Kasumi-1 (cell line): ENCODE results near the gene KLHL14.
"Not testable (repeated sequence)": the region's sequence is repeated elsewhere in the genome, so short reads cannot be mapped to it uniquely, and the experiment has no call there.

Experiments used
- DNase-seq, 2 experiments: peaks; one replicate each; lab custom pipeline; 2025; lab: John Stamatoyannopoulos, UW

Gene KLHL14

DNA sequence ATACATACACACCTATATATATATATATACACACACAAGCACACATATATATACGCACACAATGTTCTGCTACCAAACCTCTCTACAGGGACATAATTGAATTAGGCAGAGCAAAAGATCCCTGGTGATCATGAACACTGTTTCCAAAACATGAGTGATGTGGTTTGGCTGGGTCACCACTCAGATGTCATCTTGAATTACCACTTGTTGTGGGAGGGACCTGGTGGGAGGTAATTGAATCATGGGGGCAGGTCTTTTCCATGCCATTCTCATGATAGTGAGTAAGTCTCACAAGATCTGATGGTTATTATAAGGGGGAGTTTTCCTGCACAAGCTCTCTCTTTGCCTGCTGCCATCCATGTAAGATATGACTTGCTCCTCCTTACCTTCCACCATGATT lies 135.2 kb downstream of the KLHL14 start:
- not testable (repeated sequence) for DNase-seq

DNA sequence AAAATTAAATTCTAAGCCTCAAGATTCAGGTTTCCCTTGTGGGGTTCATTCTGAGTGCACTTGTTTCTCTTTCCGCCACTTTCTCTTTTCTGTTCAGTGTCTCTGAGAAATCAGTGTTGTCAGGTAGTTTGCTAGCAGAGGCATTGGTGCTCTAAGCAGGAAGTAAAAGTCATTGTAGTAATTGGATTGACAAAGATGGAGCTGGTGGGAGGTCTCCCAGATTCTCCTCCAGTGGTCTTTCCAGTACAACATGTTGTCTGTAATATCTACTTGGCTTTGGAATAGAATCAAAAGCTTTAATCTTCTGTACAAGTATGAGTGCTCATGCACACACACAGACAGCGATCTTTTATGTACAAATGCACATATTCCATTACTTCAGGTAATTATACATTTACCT lies 135.6 kb downstream of the KLHL14 start:
- no peak for DNase-seq

DNA sequence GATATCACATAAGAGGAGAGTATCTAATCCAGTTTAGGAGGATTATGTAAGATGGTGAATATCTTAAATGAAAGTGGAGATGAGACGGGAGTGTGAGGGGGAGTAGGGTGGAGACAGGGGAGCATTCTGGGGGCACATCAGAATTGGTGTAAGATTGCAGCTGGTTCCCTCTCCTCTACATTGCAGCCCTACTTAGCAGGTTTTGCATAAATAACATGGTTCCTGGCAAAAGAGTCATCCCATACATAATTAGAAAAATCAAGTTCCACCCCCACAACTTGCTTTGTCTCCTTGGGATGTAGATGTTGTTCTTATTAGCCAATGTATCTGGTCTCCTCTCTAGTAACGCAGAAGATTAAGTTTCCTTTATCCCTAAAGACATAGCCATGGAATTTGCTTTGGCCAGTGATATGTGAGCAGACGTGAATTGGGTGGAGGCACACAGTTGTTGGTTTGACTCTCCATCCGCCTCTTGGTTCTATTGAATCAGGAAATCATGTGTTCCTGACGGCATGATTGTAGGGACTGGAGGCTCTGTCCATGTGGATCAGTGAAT lies 137.9 kb downstream of the KLHL14 start:
- DNase-seq: no peak

DNA sequence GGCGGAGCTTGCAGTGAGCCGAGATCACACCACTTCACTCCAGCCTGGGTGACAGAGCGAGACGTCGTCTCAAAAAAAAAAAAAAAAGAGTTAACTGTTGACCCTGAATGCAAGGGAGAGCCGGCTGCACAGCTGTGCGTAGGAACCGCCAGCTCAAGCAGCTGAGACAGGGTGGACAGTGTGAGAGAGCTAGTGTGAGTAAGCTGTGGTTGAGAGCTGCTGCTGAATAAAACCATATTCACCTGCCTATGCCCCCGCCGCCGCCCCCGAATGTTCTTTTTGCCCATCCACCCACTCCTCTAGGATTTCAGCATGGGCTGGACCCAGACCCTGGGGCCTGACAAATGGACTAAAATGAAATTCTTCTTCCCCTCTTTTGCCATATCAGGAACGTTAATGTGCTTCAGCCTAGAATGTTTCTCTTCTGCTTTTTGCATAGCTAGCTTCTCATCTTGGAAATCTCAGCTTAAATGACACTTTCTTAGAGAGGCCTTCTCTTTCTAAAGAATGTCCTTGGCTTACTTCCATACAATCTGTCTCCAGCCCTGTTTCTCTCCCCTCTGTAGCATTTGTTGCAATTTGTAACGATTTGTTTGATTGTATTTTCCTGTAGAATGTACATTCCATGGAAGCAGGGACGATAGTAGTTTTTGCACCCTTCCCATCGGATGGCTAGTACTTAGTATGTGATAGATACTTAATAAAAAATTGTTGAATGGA lies 142.7 kb downstream of the KLHL14 start:
- no peak for DNase-seq

- no peak for DNase-seq
These were observed 143.5 kb downstream of the KLHL14 start for GRCh38 chr18:32629292-32629691.

DNA sequence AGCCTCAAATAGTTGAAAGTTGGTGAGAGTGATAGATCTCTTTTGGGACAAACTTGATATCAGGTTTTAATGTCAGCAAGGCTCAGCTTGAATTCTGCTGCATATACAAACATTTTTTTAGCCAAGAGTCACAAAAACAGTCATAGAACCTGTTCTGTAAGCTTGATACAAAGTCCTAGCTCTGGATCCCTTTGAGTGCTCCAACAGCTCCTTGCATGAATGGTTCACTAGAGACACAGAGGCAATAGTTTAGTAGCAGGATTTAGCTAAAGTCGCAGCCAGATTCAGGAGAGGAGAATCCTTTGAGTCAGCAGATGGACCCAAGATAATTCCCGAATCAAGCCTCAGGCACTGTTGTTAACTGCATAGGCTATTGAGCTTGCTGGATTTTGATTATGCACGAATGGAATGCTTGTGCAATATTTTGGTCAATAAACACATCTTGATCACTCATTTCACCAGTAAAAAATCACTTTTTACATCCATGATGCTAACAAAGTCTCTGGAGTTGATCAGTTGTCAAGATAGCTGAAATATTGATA lies 148.6 kb downstream of the KLHL14 start:
- DNase-seq: no peak

- no peak for DNase-seq
These were observed 149.3 kb downstream of the KLHL14 start for GRCh38 chr18:32623563-32623962.
